ENCODE measurements around the gene ARPC5L.

DNA sequence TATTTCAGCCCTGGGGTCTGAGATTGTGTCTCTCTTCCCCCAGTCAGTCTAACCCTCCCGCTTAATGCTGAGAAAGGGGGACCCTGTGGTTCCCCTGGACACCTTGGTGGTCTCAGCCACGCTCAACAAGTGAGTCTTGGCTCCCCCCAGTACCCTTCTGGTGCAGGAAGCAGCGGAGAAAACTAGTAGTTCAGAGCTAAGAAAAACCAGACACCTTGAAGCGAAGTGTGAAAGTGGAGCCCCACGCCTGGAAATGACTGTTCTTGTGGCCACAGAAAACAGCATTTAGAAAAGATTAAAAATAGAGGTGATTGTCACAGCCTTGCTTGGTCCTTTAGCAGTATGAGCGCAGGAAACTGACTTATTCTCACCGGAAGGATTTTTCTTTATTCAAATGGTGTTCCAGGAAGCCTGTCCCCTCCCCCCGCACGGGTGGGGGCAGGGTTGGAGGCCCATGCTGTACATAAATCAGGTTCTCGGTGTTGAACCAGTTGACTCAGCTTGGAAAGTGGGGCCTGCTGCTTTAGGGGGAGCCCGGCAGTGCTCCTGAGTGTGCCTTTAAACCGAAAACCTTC lies 8.1 kb downstream of the ARPC5L start:
- TF ChIP-seq, protein P1, sequence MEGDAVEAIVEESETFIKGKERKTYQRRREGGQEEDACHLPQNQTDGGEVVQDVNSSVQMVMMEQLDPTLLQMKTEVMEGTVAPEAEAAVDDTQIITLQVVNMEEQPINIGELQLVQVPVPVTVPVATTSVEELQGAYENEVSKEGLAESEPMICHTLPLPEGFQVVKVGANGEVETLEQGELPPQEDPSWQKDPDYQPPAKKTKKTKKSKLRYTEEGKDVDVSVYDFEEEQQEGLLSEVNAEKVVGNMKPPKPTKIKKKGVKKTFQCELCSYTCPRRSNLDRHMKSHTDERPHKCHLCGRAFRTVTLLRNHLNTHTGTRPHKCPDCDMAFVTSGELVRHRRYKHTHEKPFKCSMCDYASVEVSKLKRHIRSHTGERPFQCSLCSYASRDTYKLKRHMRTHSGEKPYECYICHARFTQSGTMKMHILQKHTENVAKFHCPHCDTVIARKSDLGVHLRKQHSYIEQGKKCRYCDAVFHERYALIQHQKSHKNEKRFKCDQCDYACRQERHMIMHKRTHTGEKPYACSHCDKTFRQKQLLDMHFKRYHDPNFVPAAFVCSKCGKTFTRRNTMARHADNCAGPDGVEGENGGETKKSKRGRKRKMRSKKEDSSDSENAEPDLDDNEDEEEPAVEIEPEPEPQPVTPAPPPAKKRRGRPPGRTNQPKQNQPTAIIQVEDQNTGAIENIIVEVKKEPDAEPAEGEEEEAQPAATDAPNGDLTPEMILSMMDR (IDR thresholded peaks at IDR 0.05; ENCODE audit: borderline replicate concordance, extremely low read depth, low read length, poor library complexity, severe bottlenecking): no peak
- no peak for TF ChIP-seq EZH2 (IDR thresholded peaks at IDR 0.05; ENCODE audit: borderline replicate concordance, low read depth, low read length, severe bottlenecking)

Measured in DND-41 (cell line).